HepG2 (cell line): ENCODE measurements around the gene GALR2. TPM values are rescaled to one million over a fixed set of nuclear protein-coding genes. Genes with fewer than 3 reads are reported as not detected.
A peak's percentile ranks its signal among the peaks of the same experiment; 100 is the strongest.

Source experiments
- CBX2 ChIP-seq, 2 experiments: fragments of 200-600 bp in 1 of 2; sonication (generic); formaldehyde crosslinking in 1 of 2; IDR thresholded peaks; 2 replicates each; pipeline versions ENCODE4 v1.7.0 to v1.8.1; 2018 to 2022; ENCODE audit warnings: low read depth in 2 of 2, low read length in 1 of 2, mild to moderate bottlenecking in 1 of 2, missing genetic modification reagents in 1 of 2
- IKZF5 ChIP-seq: IDR thresholded peaks from 2 replicates; pipeline ENCODE4 v1.6.1; 2018; ENCODE audit warnings: missing genetic modification reagents, mild to moderate bottlenecking, missing compliant biosample characterization
- MBNL3 ChIP-seq: fragments of 250-450 bp; sonication (Bioruptor Pico); conservative IDR thresholded peaks from 2 replicates; pipeline ENCODE4 v1.8.0; 2022; ENCODE audit warnings: mild to moderate bottlenecking, inconsistent platforms
- SAFB2 ChIP-seq: sonication (generic); formaldehyde crosslinking; IDR thresholded peaks from 2 replicates; pipeline ENCODE4 v1.5.1; 2020; ENCODE audit warnings: missing genetic modification reagents, low read depth, mild to moderate bottlenecking, borderline replicate concordance
- SRSF4 ChIP-seq: fragments of 200-400 bp; formaldehyde crosslinking; IDR thresholded peaks from one replicate; pipeline ENCODE4 v1.6.1; 2018; ENCODE audit warnings: mild to moderate bottlenecking, low read depth, low read length, moderate library complexity; ENCODE audit not compliant: poor library complexity, severe bottlenecking
- TARDBP ChIP-seq: sonication (generic); formaldehyde crosslinking; IDR thresholded peaks from 2 replicates; pipeline ENCODE4 v1.8.0; 2022; ENCODE audit warnings: mild to moderate bottlenecking, missing genetic modification reagents
- TFDP2 ChIP-seq: sonication (generic); formaldehyde crosslinking; IDR thresholded peaks from 2 replicates; pipeline ENCODE4 v1.4.0; 2020; ENCODE audit warnings: missing genetic modification reagents
- ZBED4 ChIP-seq: sonication (generic); formaldehyde crosslinking; IDR thresholded peaks from 2 replicates; pipeline ENCODE4 v1.4.0; 2020; ENCODE audit warnings: missing genetic modification reagents, borderline replicate concordance
- ZBTB7A ChIP-seq: sonication (generic); formaldehyde crosslinking; IDR thresholded peaks from 2 replicates; pipeline ENCODE4 v1.8.0; 2022; ENCODE audit warnings: mild to moderate bottlenecking, missing genetic modification reagents
- ZKSCAN1 ChIP-seq: fragments of 150-350 bp; IDR thresholded peaks from 2 replicates; pipeline ENCODE4 v1.6.1; 2014; ENCODE audit warnings: low read length
- ZNF318 ChIP-seq: sonication (generic); formaldehyde crosslinking; IDR thresholded peaks from 2 replicates; pipeline ENCODE4 v1.4.0; 2020; ENCODE audit warnings: mild to moderate bottlenecking, missing genetic modification reagents
- ZNF615 ChIP-seq: sonication (generic); formaldehyde crosslinking; IDR thresholded peaks from 2 replicates; pipeline ENCODE4 v1.5.0; 2020; ENCODE audit warnings: mild to moderate bottlenecking, missing genetic modification reagents, borderline replicate concordance
- ZNF672 ChIP-seq: sonication (generic); formaldehyde crosslinking; IDR thresholded peaks from 2 replicates; pipeline ENCODE4 v1.8.1; 2022; ENCODE audit warnings: missing genetic modification reagents
- ZSCAN25 ChIP-seq: sonication (generic); formaldehyde crosslinking; IDR thresholded peaks from 2 replicates; pipeline ENCODE4 v1.8.0; 2022; ENCODE audit warnings: mild to moderate bottlenecking, missing genetic modification reagents
- polyA plus RNA-seq, 8 experiments: library from polyadenylated mRNA; depleted of rRNA in 3 of 8; stranded (reverse) in 7 of 8; unstranded in 1 of 8; fragments of >200 nt; fragmentation: Illumina TruSeq in 4 of 8; extraction: Trizol in 4 of 8; gene quantifications; 2 replicates each; pipeline versions ENCODE4 v1.2.1 to v1.2.3, GENCODE V29; 2011 to 2016; ENCODE audit warnings: low read depth in 4 of 8, missing spikeins in 1 of 8, mixed read lengths in 1 of 8; ENCODE audit not compliant: insufficient read depth in 1 of 8
- total RNA-seq, 5 experiments: library from RNA; depleted of rRNA; stranded (reverse); fragments of >200 nt; fragmentation: Illumina TruSeq; extraction: Trizol; gene quantifications; 2 replicates each; pipeline ENCODE4 v1.2.3, GENCODE V29; 2016; ENCODE audit warnings: low read depth in 1 of 5

Gene GALR2
- total and polyA plus RNA-seq, 2 of the 13 experiments (the other 11 are each of a cell fraction or from before 2014, with no cell fraction given) = 0.48 to 0.58 TPM

- 0 out of 2 replicates have a peak, but pooled peaks have one; percentile 1 for TF ChIP-seq ZBED4 (CRISPR knock-in tag)
- TF ChIP-seq CBX2 (IDR thresholded peaks at IDR 0.05; ENCODE audit: low read depth, low read length) = no peak
- TF ChIP-seq CBX2 (CRISPR knock-in tag; IDR thresholded peaks at IDR 0.05; ENCODE audit: low read depth) = no peak
- TF ChIP-seq ZNF318 (CRISPR knock-in tag) = no peak
- no peak; the same call in 1 of the 2 replicates for TF ChIP-seq SAFB2
- no peak for TF ChIP-seq ZNF615 (CRISPR knock-in tag)
- TF ChIP-seq SRSF4 = no peak
- TF ChIP-seq IKZF5 (CRISPR knock-in tag) = 0 out of 2 replicates have a peak, but pooled peaks have one; percentile 4
- TF ChIP-seq ZKSCAN1 = no peak
- no peak for TF ChIP-seq TARDBP (CRISPR knock-in tag)
- TF ChIP-seq TFDP2 (CRISPR knock-in tag) = 0 out of 2 replicates have a peak, but pooled peaks have one; percentile 8
- no peak for TF ChIP-seq MBNL3
- TF ChIP-seq ZBTB7A (CRISPR knock-in tag) = peak; percentile 16; the same call in 1 of the 2 replicates
- TF ChIP-seq ZSCAN25 (CRISPR knock-in tag) = no peak
- no peak for TF ChIP-seq ZNF672 (CRISPR knock-in tag)
These were observed 41.8 kb upstream of the GALR2 start (continued) for GRCh38 chr17:76032780-76033108.
